Astrocyte (in vitro differentiated cells and primary cell): Measurements from ENCODE around the gene TSR3.

Source experiments
- EZH2 ChIP-seq: IDR thresholded peaks from 2 replicates; pipeline ENCODE4 v1.6.1; 2012; ENCODE audit warnings: mild to moderate bottlenecking, low read length, inconsistent platforms; ENCODE audit not compliant: insufficient read depth
- TF ChIP-seq, protein P1 (sequence below): IDR thresholded peaks from 2 replicates; pipeline ENCODE4 v1.5.1; 2011; ENCODE audit warnings: low read depth, mild to moderate bottlenecking, inconsistent platforms, low read length, moderate library complexity; ENCODE audit not compliant: insufficient read depth

DNA sequence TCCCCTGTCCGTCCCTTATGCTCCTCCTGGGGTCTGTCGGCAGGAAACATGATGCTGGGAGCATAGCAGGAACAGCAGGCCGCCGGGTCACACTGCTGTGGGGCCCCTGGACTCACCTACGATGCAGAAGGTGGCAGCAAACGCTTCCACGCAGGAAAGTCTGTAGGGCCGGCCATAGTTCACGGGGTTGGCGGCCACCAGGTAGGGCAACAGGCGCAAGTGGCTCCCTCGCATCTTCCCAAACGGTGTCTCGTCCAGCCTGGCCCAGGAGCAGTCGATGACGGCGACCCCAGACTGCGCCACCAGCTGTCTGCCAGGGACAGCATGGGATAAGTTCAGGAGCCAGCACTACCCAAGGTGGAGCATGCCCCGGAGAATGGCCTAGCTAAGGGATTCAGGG is 987 bp downstream of the TSR3 start:
- TF ChIP-seq, protein P1, sequence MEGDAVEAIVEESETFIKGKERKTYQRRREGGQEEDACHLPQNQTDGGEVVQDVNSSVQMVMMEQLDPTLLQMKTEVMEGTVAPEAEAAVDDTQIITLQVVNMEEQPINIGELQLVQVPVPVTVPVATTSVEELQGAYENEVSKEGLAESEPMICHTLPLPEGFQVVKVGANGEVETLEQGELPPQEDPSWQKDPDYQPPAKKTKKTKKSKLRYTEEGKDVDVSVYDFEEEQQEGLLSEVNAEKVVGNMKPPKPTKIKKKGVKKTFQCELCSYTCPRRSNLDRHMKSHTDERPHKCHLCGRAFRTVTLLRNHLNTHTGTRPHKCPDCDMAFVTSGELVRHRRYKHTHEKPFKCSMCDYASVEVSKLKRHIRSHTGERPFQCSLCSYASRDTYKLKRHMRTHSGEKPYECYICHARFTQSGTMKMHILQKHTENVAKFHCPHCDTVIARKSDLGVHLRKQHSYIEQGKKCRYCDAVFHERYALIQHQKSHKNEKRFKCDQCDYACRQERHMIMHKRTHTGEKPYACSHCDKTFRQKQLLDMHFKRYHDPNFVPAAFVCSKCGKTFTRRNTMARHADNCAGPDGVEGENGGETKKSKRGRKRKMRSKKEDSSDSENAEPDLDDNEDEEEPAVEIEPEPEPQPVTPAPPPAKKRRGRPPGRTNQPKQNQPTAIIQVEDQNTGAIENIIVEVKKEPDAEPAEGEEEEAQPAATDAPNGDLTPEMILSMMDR = no peak
- no peak for TF ChIP-seq EZH2
